PC-3 (cell line): ENCODE results near the gene PCBP3. TPM values are rescaled to one million over a fixed set of nuclear protein-coding genes. Genes with fewer than 3 reads are reported as not detected.

Experiments used
- ATAC-seq: fragments of 200-7000 bp; cut with Tn5 transposase; 2 replicates; pipeline ENCODE4 v1.9.1; 2020; ENCODE audit warnings: mild to moderate bottlenecking, moderate library complexity
- BruUV-seq: library from RNA; stranded (reverse); fragments of 400-500 nt; replicated peaks from 2 replicates; lab custom pipeline; 2021; lab: Mats Ljungman, UMichigan
- CTCF ChIA-PET: fragments of 300-600 bp; sonication (Branson Sonifier 250); formaldehyde crosslinking; loops from one replicate; lab custom pipeline; 2022; ENCODE audit warnings: antibody characterized with exemption; lab: Charles Lee
- POLR2A ChIA-PET: fragments of 300-600 bp; sonication (Branson Sonifier 250); formaldehyde crosslinking; loops from one replicate; lab custom pipeline; 2022; ENCODE audit warnings: antibody characterized with exemption; ENCODE audit not compliant: unreplicated experiment; lab: Charles Lee
- DNase-seq: peaks from one replicate; pipeline ENCODE4 v3.0.0-alpha.2; 2015
- H2AFZ ChIP-seq: fragments of 300-600 bp; sonication (generic); 2 replicates; pipeline ENCODE4 v1.6.0; 2016; ENCODE audit warnings: antibody characterized with exemption, low read length
- H3F3A ChIP-seq: fragments of 300-600 bp; sonication (generic); one replicate; pipeline ENCODE4 v1.6.0; 2017; ENCODE audit warnings: antibody characterized with exemption, low read length, control low read depth, mild to moderate bottlenecking; ENCODE audit not compliant: unreplicated experiment
- H3K27ac ChIP-seq: fragments of 300-600 bp; sonication (generic); 2 replicates; pipeline ENCODE4 v1.5.1; 2016; ENCODE audit warnings: mild to moderate bottlenecking, low read length
- H3K27me3 ChIP-seq: fragments of 300-600 bp; sonication (generic); 2 replicates; pipeline ENCODE4 v1.6.1; 2016; ENCODE audit warnings: low read length, mixed read lengths
- H3K36me3 ChIP-seq: fragments of 300-600 bp; sonication (generic); 2 replicates; pipeline ENCODE4 v1.6.1; 2016; ENCODE audit warnings: low read depth, mixed run types, low read length, mixed read lengths
- H3K4me1 ChIP-seq: fragments of 300-600 bp; sonication (generic); 2 replicates; pipeline ENCODE4 v1.5.1; 2016; ENCODE audit warnings: low read length; ENCODE audit not compliant: insufficient read depth
- H3K4me2 ChIP-seq: fragments of 300-600 bp; sonication (generic); 2 replicates; pipeline ENCODE4 v1.6.0; 2016; ENCODE audit warnings: low read length
- H3K4me3 ChIP-seq: fragments of 300-600 bp; sonication (generic); 2 replicates; pipeline ENCODE4 v1.5.1; 2016; ENCODE audit warnings: mild to moderate bottlenecking, low read length, mixed read lengths
- H3K79me2 ChIP-seq: fragments of 300-600 bp; sonication (generic); 2 replicates; pipeline ENCODE4 v1.6.1; 2017; ENCODE audit warnings: low read length, mixed read lengths
- H3K9ac ChIP-seq: fragments of 300-600 bp; sonication (generic); 2 replicates; pipeline ENCODE4 v1.6.0; 2016; ENCODE audit warnings: mild to moderate bottlenecking, low read length
- H3K9me2 ChIP-seq: fragments of 300-600 bp; sonication (generic); replicated peaks from 2 replicates; pipeline ENCODE4 v1.6.1; 2016; ENCODE audit warnings: mixed run types, low read length, mixed read lengths
- H3K9me3 ChIP-seq: fragments of 300-600 bp; sonication (generic); 2 replicates; pipeline ENCODE4 v1.6.1; 2016; ENCODE audit warnings: low read length, mixed read lengths
- H4K20me1 ChIP-seq: fragments of 300-600 bp; sonication (generic); 2 replicates; pipeline ENCODE4 v1.6.1; 2016; ENCODE audit warnings: low read length, mixed read lengths
- EZH2 ChIP-seq: fragments of 300-600 bp; sonication (generic); IDR thresholded peaks from one replicate; pipeline ENCODE4 v1.6.1; 2017; ENCODE audit warnings: antibody characterized with exemption, mild to moderate bottlenecking, low read length; ENCODE audit not compliant: unreplicated experiment
- EZH2phosphoT487 ChIP-seq: fragments of 300-600 bp; sonication (generic); IDR thresholded peaks from 2 replicates; pipeline ENCODE4 v1.6.1; 2018; ENCODE audit warnings: mild to moderate bottlenecking, antibody characterized with exemption, low read length, borderline replicate concordance
- intact Hi-C: fragments of 100-400 bp; cut with micrococcal nuclease; formaldehyde crosslinking; loops from 2 replicates; pipeline ENCODE4 v1.9.0; 2023
- total RNA-seq: library from RNA; depleted of rRNA; stranded (reverse); fragments of >200 nt; gene quantifications from 2 replicates; pipeline ENCODE4 v1.2.3, GENCODE V29; 2014
- TF ChIP-seq, protein P1 (sequence below): fragments of 300-600 bp; sonication (generic); conservative IDR thresholded peaks from 2 replicates; pipeline ENCODE4 v1.5.1; 2017; ENCODE audit warnings: antibody characterized with exemption, low read depth, mild to moderate bottlenecking, low read length

PCBP3 gene
- total RNA-seq, 1 experiment from 2014 or later = 2.4 TPM

DNA sequence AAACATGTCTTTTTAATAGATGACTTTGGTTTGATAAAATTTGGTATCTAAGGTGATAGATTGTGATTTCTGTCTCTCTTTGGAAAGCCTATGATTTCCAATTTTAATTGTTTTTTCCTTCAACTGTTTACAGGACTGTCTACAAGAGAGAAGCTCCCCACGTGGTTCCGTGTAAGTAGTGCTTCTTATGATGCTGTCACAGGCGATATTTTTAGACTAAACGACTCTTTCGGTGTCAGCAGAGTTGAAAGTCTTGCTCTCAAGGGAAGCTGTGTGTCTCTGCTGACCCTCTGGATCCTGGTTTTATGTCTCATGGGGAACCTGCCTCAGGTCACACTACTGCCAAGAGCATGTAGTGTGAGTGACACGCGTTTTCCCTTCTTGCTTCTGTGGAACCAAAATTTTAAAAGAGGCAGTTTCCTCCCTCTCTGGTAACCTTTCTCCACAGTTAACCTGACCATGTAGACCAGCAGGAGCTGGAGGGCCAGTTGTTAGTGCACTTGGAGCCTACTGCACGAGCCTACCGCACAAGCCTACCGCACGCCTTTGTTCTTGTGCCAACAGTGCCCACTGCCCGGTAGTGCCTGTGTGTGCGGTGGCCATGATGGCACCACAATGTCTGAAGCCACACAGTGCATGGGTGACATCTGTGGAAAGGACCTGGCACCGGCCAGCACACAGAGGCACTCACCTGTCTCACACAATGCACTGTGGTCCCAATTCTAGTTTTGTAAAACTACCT is 91.9 kb downstream of the PCBP3 start:
- no peaks in the 10 kb centered on the region for H3K27me3 ChIP-seq
- CTCF ChIA-PET = no interaction called here

DNA sequence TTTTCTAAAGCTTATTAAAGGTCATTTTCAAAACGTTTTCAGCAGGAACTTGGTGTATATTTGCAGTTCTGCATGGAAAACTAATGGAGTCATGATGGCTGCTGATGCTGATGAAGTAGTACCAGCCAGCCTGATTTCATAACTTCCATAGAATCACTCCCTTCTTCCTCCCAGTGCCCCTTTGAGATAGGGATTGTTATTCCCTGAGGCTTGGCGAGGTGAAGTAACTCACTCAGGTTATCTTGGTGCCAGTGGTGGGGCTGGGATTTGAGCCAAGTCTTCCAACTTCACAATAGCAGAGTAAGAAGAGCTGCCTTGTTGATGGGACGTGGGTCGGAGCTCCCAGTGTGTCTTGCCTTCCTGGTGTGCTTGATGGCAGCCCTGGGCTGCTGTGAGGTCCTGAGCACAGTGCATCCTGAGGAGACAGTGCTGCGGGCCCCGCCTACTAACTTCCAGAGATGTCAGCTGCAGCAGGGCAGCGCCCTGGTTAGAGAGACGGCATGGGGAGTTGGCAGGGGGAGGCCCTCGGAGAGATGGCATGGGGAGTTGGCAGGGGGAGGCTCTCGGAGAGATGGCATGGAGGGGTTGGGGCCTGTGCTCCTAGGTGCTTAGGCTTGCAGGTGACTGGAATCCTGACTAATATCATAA is 92.6 kb downstream of the PCBP3 start:
- H3K27ac ChIP-seq = no peak overlapping the region
- H3K4me2 ChIP-seq = no peak overlapping the region
- no TSS peak for BruUV-seq
- H3K9me2 ChIP-seq = no peaks in the 10 kb centered on the region
- DNase-seq (no peak), ATAC-seq (no peak)
- no peaks in the 10 kb centered on the region for H3K9me3 ChIP-seq
- H3K4me1 ChIP-seq = no peaks in the 10 kb centered on the region
- intact Hi-C loops = no loop called here
- H2AFZ ChIP-seq = no peak overlapping the region
- no peaks in the 10 kb centered on the region for H3K79me2 ChIP-seq
- H3K9ac ChIP-seq = no peak overlapping the region
- POLR2A ChIA-PET = no interaction called here
- CTCF ChIA-PET = no interaction called here
- no peaks in the 10 kb centered on the region for H4K20me1 ChIP-seq
- TF ChIP-seq EZH2phosphoT487 (no peak), EZH2 (no peak)
- TF ChIP-seq, protein P1, sequence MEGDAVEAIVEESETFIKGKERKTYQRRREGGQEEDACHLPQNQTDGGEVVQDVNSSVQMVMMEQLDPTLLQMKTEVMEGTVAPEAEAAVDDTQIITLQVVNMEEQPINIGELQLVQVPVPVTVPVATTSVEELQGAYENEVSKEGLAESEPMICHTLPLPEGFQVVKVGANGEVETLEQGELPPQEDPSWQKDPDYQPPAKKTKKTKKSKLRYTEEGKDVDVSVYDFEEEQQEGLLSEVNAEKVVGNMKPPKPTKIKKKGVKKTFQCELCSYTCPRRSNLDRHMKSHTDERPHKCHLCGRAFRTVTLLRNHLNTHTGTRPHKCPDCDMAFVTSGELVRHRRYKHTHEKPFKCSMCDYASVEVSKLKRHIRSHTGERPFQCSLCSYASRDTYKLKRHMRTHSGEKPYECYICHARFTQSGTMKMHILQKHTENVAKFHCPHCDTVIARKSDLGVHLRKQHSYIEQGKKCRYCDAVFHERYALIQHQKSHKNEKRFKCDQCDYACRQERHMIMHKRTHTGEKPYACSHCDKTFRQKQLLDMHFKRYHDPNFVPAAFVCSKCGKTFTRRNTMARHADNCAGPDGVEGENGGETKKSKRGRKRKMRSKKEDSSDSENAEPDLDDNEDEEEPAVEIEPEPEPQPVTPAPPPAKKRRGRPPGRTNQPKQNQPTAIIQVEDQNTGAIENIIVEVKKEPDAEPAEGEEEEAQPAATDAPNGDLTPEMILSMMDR = no peak
- no peaks in the 10 kb centered on the region for H3K27me3 ChIP-seq
- no peaks in the 10 kb centered on the region for H3F3A ChIP-seq
- H3K4me3 ChIP-seq = no peak overlapping the region
- no peaks in the 10 kb centered on the region for H3K36me3 ChIP-seq

More for the DNA sequence above, 91.9 kb downstream of the PCBP3 start:
- H3K4me2 ChIP-seq = no peak overlapping the region
- H3K9me3 ChIP-seq = no peaks in the 10 kb centered on the region
- no peaks in the 10 kb centered on the region for H3K9me2 ChIP-seq
- no peaks in the 10 kb centered on the region for H3F3A ChIP-seq
- H4K20me1 ChIP-seq = no peaks in the 10 kb centered on the region
- no peak overlapping the region for H3K4me3 ChIP-seq
- POLR2A ChIA-PET = no interaction called here
- intact Hi-C loops = no loop called here
- TF ChIP-seq, protein P1 = no peak
- ATAC-seq = no peak
- no peak overlapping the region for H3K9ac ChIP-seq
- no peaks in the 10 kb centered on the region for H3K4me1 ChIP-seq
- no peak overlapping the region for H2AFZ ChIP-seq
- H3K36me3 ChIP-seq = no peaks in the 10 kb centered on the region
- no peaks in the 10 kb centered on the region for H3K79me2 ChIP-seq
- DNase-seq = no peak
- H3K27ac ChIP-seq = no peak overlapping the region
- BruUV-seq = no TSS peak
